Trophoblast cell (in vitro differentiated cells and primary cell): ENCODE results near the gene TYROBP.
A peak's percentile ranks its signal among the peaks of the same experiment; 100 is the strongest.

ENCODE experiments used
- DNase-seq, 2 donors: peaks; one replicate each; pipeline ENCODE4 v3.0.0-alpha.2; 2016
- H2AFZ ChIP-seq: 2 replicates; pipeline ENCODE4 v1.6.1; 2013; ENCODE audit warnings: low read length, moderate library complexity, mild to moderate bottlenecking; ENCODE audit not compliant: insufficient read depth, poor library complexity
- H2AK5ac ChIP-seq: 2 replicates; pipeline ENCODE4 v1.6.1; 2013; ENCODE audit warnings: mild to moderate bottlenecking, low read length
- H2BK120ac ChIP-seq: 2 replicates; pipeline ENCODE4 v1.6.1; 2013; ENCODE audit warnings: low read length, mild to moderate bottlenecking, moderate library complexity; ENCODE audit not compliant: insufficient read depth, poor library complexity
- H2BK12ac ChIP-seq: 2 replicates; pipeline ENCODE4 v1.6.1; 2013; ENCODE audit warnings: mild to moderate bottlenecking, low read length, moderate library complexity
- H2BK5ac ChIP-seq: 2 replicates; pipeline ENCODE4 v1.6.1; 2013; ENCODE audit warnings: low read length, low read depth, moderate library complexity, mild to moderate bottlenecking; ENCODE audit not compliant: poor library complexity
- H3K14ac ChIP-seq: 2 replicates; pipeline ENCODE4 v1.6.1; 2013; ENCODE audit warnings: mild to moderate bottlenecking, low read length
- H3K18ac ChIP-seq: 2 replicates; pipeline ENCODE4 v1.6.1; 2013; ENCODE audit warnings: mild to moderate bottlenecking, low read length
- H3K23ac ChIP-seq: 2 replicates; pipeline ENCODE4 v1.6.1; 2013; ENCODE audit warnings: low read length
- H3K27ac ChIP-seq: 2 replicates; pipeline ENCODE4 v1.5.1; 2013; ENCODE audit warnings: low read depth, mild to moderate bottlenecking, inconsistent platforms, low read length, moderate library complexity
- H3K27me3 ChIP-seq: 2 replicates; pipeline ENCODE4 v1.6.1; 2013; ENCODE audit warnings: inconsistent platforms, mild to moderate bottlenecking, low read length, moderate library complexity; ENCODE audit not compliant: insufficient read depth
- H3K36me3 ChIP-seq, 2 experiments: 1 replicate in 1 of 2; 2 replicates in 1 of 2; pipeline ENCODE4 v1.6.1; 2013; ENCODE audit warnings: low read length in 2 of 2, mild to moderate bottlenecking in 2 of 2, moderate library complexity in 1 of 2; ENCODE audit not compliant: insufficient read depth in 2 of 2, control insufficient read depth in 1 of 2
- H3K4ac ChIP-seq: 2 replicates; pipeline ENCODE4 v1.6.1; 2013; ENCODE audit warnings: low read depth, mild to moderate bottlenecking, low read length, moderate library complexity
- H3K4me1 ChIP-seq, 2 experiments: 1 replicate in 1 of 2; 2 replicates in 1 of 2; pipeline ENCODE4 v1.6.1; 2013; ENCODE audit warnings: low read length in 2 of 2, mild to moderate bottlenecking in 2 of 2, moderate library complexity in 1 of 2; ENCODE audit not compliant: insufficient read depth in 2 of 2, control insufficient read depth in 1 of 2
- H3K4me2 ChIP-seq: 2 replicates; pipeline ENCODE4 v1.6.1; 2013; ENCODE audit warnings: inconsistent platforms, mild to moderate bottlenecking, low read length, moderate library complexity
- H3K4me3 ChIP-seq: 2 replicates; pipeline ENCODE4 v1.5.1; 2013; ENCODE audit warnings: mild to moderate bottlenecking, low read depth, low read length, inconsistent platforms
- H3K79me1 ChIP-seq: one replicate; pipeline ENCODE4 v1.6.1; 2013; ENCODE audit warnings: low read length
- H3K79me2 ChIP-seq: 2 replicates; pipeline ENCODE4 v1.6.1; 2013; ENCODE audit warnings: low read length, mild to moderate bottlenecking; ENCODE audit not compliant: control insufficient read depth, insufficient read depth, poor library complexity
- H3K9ac ChIP-seq: 2 replicates; pipeline ENCODE4 v1.6.1; 2013; ENCODE audit warnings: mild to moderate bottlenecking, low read length
- H3K9me3 ChIP-seq: 2 replicates; pipeline ENCODE4 v1.6.1; 2013; ENCODE audit warnings: low read depth, mild to moderate bottlenecking, control low read depth, inconsistent platforms, low read length; ENCODE audit not compliant: insufficient read depth
- H4K12ac ChIP-seq: 2 replicates; pipeline ENCODE4 v1.6.1; 2013; ENCODE audit warnings: low read depth, mild to moderate bottlenecking, low read length, moderate library complexity
- H4K8ac ChIP-seq: 2 replicates; pipeline ENCODE4 v1.6.1; 2013; ENCODE audit warnings: low read depth, mild to moderate bottlenecking, low read length, moderate library complexity
- H4K91ac ChIP-seq: one replicate; pipeline ENCODE4 v1.6.1; 2013; ENCODE audit warnings: low read depth, mild to moderate bottlenecking, low read length, moderate library complexity
- WGBS: extraction: QIAGEN DNeasy Blood & Tissue Kit; methylation state at CpG from one replicate; pipeline ENCODE4 v1.1.7; 2013; ENCODE audit warnings: missing lambda C conversion rate; ENCODE audit not compliant: insufficient read length, insufficient coverage; ENCODE audit errors: extremely low coverage; 5-methylcytosine and 5-hydroxymethylcytosine counted together

Gene TYROBP

GRCh38 chr19:35935911-35936737 is 28.0 kb upstream of the TYROBP start, which contains the start of gene LRFN3:
Gene LRFN3, plus strand, starts transcription at chr19:35936374. Its CDS starts 3,052 bp downstream, at chr19:35939426.
- no CpG with 5 or more reads among the region's 68 CpGs for WGBS
- peaks cover 14 to 15% of the 10 kb centered on the region in 2 experiments for H3K36me3 ChIP-seq
- peak within 1 kb of the TSS; percentile 83 for H4K8ac ChIP-seq
- no peaks in the 10 kb centered on the region for H3K27me3 ChIP-seq
- peak within 1 kb of the TSS; percentile 75 for H2BK120ac ChIP-seq
- H4K12ac ChIP-seq: peak within 1 kb of the TSS; percentile 94
- peak within 1 kb of the TSS; percentile 92 for H3K9ac ChIP-seq
- peak within 1 kb of the TSS; percentile 65 for H3K4ac ChIP-seq
- H2AK5ac ChIP-seq: peak within 1 kb of the TSS; percentile 91
- no peak within 1 kb of the TSS for H3K27ac ChIP-seq
- H2AFZ ChIP-seq: peak within 1 kb of the TSS; percentile 52
- H2BK12ac ChIP-seq: no peak within 1 kb of the TSS
- H3K9me3 ChIP-seq: no peaks in the 10 kb centered on the region
- peak within 1 kb of the TSS; percentile 84 for H3K4me3 ChIP-seq
- peak within 1 kb of the TSS; percentile 73 for H3K18ac ChIP-seq
- peaks cover 14 to 26% of the 10 kb centered on the region in 2 experiments for H3K4me1 ChIP-seq
- peaks cover 4% of the 10 kb centered on the region for H3K79me1 ChIP-seq
- no peaks in the 10 kb centered on the region for H3K79me2 ChIP-seq
- peak within 1 kb of the TSS; percentile 82 for H3K14ac ChIP-seq
- H4K91ac ChIP-seq: peak within 1 kb of the TSS; percentile 93
- peak within 1 kb of the TSS; percentile 94 for H3K4me2 ChIP-seq
- peak; percentile 65 to 72 for DNase-seq
- H3K23ac ChIP-seq: no peak within 1 kb of the TSS
- no peak within 1 kb of the TSS for H2BK5ac ChIP-seq

- no peak overlapping the region for H2AK5ac ChIP-seq
- H3K9me3 ChIP-seq: no peaks in the 10 kb centered on the region
- H4K12ac ChIP-seq: no peak overlapping the region
- H3K79me1 ChIP-seq: peaks cover 4% of the 10 kb centered on the region
- H3K36me3 ChIP-seq: no peaks in the 10 kb centered on the region
- no peak for DNase-seq
- no peak overlapping the region for H3K4ac ChIP-seq
- H3K9ac ChIP-seq: no peak overlapping the region
- no peak overlapping the region for H3K23ac ChIP-seq
- H2AFZ ChIP-seq: no peak overlapping the region
- no CpG with 5 or more reads among the region's 7 CpGs for whole genome bisulfite sequencing
- no peak overlapping the region for H2BK5ac ChIP-seq
- no peak overlapping the region for H2BK12ac ChIP-seq
- H3K14ac ChIP-seq: no peak overlapping the region
- no peak overlapping the region for H3K4me3 ChIP-seq
- peaks cover 9 to 14% of the 10 kb centered on the region in 2 experiments for H3K4me1 ChIP-seq
- no peak overlapping the region for H3K4me2 ChIP-seq
- H4K8ac ChIP-seq: no peak overlapping the region
- H3K27ac ChIP-seq: no peak overlapping the region
- H3K27me3 ChIP-seq: no peaks in the 10 kb centered on the region
- no peak overlapping the region for H3K18ac ChIP-seq
- H3K79me2 ChIP-seq: no peaks in the 10 kb centered on the region
- H4K91ac ChIP-seq: no peak overlapping the region
- H2BK120ac ChIP-seq: no peak overlapping the region
Observed at GRCh38 chr19:35932291-35932936, 24.3 kb upstream of the TYROBP start.

- H3K9ac ChIP-seq: no peak overlapping the region
- peak overlapping the region; percentile 47 for H4K8ac ChIP-seq
- no peak overlapping the region for H2BK12ac ChIP-seq
- peaks cover 4% of the 10 kb centered on the region for H3K79me1 ChIP-seq
- DNase-seq: no peak
- H3K9me3 ChIP-seq: no peaks in the 10 kb centered on the region
- H3K4ac ChIP-seq: no peak overlapping the region
- H3K18ac ChIP-seq: no peak overlapping the region
- no peak overlapping the region for H4K91ac ChIP-seq
- WGBS: no CpG with 5 or more reads among the region's 9 CpGs
- no peak overlapping the region for H3K27ac ChIP-seq
- no peak overlapping the region for H2BK5ac ChIP-seq
- H2AK5ac ChIP-seq: no peak overlapping the region
- peak overlapping the region; percentile 38 for H3K4me2 ChIP-seq
- peak overlapping the region; percentile 18 for H2AFZ ChIP-seq
- H3K23ac ChIP-seq: no peak overlapping the region
- no peak overlapping the region for H3K4me3 ChIP-seq
- H3K36me3 ChIP-seq: no peaks in the 10 kb centered on the region
- H4K12ac ChIP-seq: no peak overlapping the region
- H3K14ac ChIP-seq: no peak overlapping the region
- H3K27me3 ChIP-seq: no peaks in the 10 kb centered on the region
- H3K4me1 ChIP-seq: peaks cover 4 to 8% of the 10 kb centered on the region in 2 experiments
- H2BK120ac ChIP-seq: no peak overlapping the region
- H3K79me2 ChIP-seq: no peaks in the 10 kb centered on the region
Observed at GRCh38 chr19:35931874-35932202, 23.7 kb upstream of the TYROBP start.

- Histone ChIP-seq H4K12ac (no peak overlapping the region), H4K91ac (no peak overlapping the region), H3K36me3 (no peaks in the 10 kb centered on the region), H3K79me2 (no peaks in the 10 kb centered on the region), H3K79me1 (no peaks in the 10 kb centered on the region), H2BK5ac (no peak overlapping the region), H3K9me3 (no peaks in the 10 kb centered on the region), H2AK5ac (no peak overlapping the region), H3K4me1 (peaks cover 3 to 4% of the 10 kb centered on the region in 2 experiments), H3K4me3 (no peak overlapping the region), H3K18ac (no peak overlapping the region), H3K27me3 (no peaks in the 10 kb centered on the region), H3K27ac (no peak overlapping the region), H3K4me2 (peak overlapping the region; percentile 69), H4K8ac (peak overlapping the region; percentile 83), H3K4ac (no peak overlapping the region), H3K23ac (no peak overlapping the region), H3K9ac (peak overlapping the region; percentile 65), H2AFZ (no peak overlapping the region), H2BK12ac (no peak overlapping the region), H2BK120ac (no peak overlapping the region), H3K14ac (no peak overlapping the region)
- no CpG with 5 or more reads among the region's 47 CpGs for WGBS
- DNase-seq: peak; percentile 100
Observed at GRCh38 chr19:35931161-35931873, 23.2 kb upstream of the TYROBP start.
